Measurements from ENCODE around the gene UGP2.
"Not testable (repeated sequence)": the region's sequence is repeated elsewhere in the genome, so short reads cannot be mapped to it uniquely, and the experiment has no call there.

The UGP2 gene

DNA sequence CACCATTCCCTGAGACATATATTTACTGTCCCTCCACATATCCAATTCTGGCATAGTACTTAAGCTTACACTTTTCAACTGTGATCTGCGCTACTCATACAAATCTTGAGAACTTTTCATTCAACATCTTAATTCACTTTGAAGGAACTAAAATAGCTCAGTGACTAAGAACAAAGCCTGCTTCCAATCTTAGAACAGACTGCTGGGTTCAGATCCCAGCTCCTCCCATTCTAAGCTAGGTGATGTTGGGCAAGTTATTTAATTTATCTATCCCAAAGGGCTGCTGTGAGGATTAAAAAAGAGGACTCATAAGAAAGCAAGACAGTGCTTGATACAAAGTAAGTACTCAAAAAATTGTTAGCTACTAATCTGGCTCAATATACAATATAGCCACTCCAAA lies 57.9 kb downstream of the UGP2 start:
- DNase-seq = no peak

- DNase-seq = no peak
These were observed 60.5 kb downstream of the UGP2 start for GRCh38 chr2:63902149-63902548.

DNA sequence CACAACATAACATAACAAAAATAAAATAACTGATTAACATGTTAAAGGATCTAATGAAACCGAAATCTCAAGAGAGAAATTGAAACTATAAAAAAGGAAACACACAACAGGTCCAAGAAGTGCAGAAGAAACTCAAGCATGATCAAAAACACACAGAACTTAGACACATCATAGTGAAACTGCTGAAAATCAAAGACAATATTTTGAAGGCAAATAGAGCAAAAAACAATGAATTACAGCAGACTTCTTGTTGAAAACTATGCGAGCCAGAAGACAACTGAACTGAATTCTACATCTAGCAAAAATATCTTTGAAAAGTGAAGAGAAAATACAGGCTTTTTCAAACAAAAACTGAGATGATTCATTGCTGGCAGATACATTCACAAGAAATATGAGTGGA lies 61.3 kb downstream of the UGP2 start:
- DNase-seq = no peak

- DNase-seq = no peak
These were observed 72.6 kb downstream of the UGP2 start for GRCh38 chr2:63914311-63914710.

DNA sequence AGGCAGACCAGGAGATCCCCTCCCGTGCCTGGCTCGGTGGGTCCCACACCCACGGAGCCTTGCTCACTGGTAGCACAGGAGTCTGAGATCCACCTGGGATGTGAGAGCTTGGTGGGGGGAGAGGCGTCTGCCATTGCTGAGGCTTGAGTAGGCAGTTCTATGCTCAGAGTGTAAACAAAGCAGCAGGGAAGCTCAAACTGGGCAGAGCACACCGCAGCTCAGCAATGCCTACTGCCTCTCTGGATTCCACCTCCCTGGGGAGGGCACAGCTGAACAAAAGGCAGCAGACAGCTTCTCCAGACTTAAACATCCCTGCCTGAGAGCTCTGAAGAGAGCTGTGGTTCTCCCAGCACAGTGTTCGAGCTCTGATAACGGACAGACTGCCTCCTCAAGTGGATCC lies 85.1 kb downstream of the UGP2 start:
- DNase-seq = no peak

DNA sequence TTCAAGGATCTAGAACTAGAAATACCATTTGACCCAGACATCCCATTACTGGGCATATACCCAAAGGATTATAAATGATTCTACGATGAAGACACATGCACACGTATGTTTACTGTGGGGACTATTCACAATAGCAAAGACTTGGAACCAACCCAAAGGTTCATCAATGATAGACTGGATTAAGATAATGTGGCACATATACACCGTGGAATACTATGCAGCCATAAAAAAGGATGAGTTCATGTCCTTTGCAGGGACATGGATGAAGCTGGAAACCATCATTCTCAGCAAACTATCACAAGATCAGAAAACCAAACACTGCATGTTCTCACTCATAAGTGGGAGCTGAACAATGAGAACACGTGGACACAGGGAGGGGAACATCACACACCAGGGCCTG lies 90.4 kb downstream of the UGP2 start:
- not testable (repeated sequence) for DNase-seq

Data from RPMI8226 (cell line).